Natural killer cell (primary cell): ENCODE results near the gene FAM3A. TPM values are rescaled to one million over a fixed set of nuclear protein-coding genes. Genes with fewer than 3 reads are reported as not detected.

Experiments
- ATAC-seq, 3 donors: fragments of 150-1000 bp in 2 of 3; fragments of 200-7000 bp in 1 of 3; cut with Tn5 transposase; 1 replicate in 1 of 3; 2 replicates in 2 of 3; pipeline ENCODE4 v1.10.0; 2021; ENCODE audit warnings: mild to moderate bottlenecking in 2 of 3, moderate library complexity in 2 of 3
- DNase-seq, 2 donors: peaks; one replicate each; pipeline versions ENCODE4 v3.0.0 to v3.0.0-alpha.2; 2013 to 2021; ENCODE audit warnings: mixed read lengths in 1 of 2
- H3K27ac ChIP-seq: one replicate; pipeline ENCODE4 v1.5.1; 2013; ENCODE audit warnings: mild to moderate bottlenecking, low read length
- H3K27me3 ChIP-seq: one replicate; pipeline ENCODE4 v1.6.1; 2013; ENCODE audit warnings: low read length; ENCODE audit not compliant: control insufficient read depth, insufficient read depth
- H3K36me3 ChIP-seq: one replicate; pipeline ENCODE4 v1.6.1; 2013; ENCODE audit warnings: low read length; ENCODE audit not compliant: control insufficient read depth, insufficient read depth
- H3K4me1 ChIP-seq: one replicate; pipeline ENCODE4 v1.6.1; 2013; ENCODE audit warnings: low read length; ENCODE audit not compliant: control insufficient read depth, insufficient read depth
- H3K4me3 ChIP-seq: one replicate; pipeline ENCODE4 v1.5.1; 2013; ENCODE audit warnings: low read length
- H3K9me3 ChIP-seq: one replicate; pipeline ENCODE4 v1.6.1; 2013; ENCODE audit warnings: low read length; ENCODE audit not compliant: control insufficient read depth, insufficient read depth
- H3K27ac Mint-ChIP-seq, 2 donors: one replicate each; pipeline ENCODE4 v1.8.0; 2022; ENCODE audit warnings: mild to moderate bottlenecking in 2 of 2, mixed read lengths in 2 of 2, moderate library complexity in 1 of 2
- H3K27me3 Mint-ChIP-seq, 2 donors: one replicate each; pipeline ENCODE4 v1.8.0; 2022; ENCODE audit warnings: low read depth in 2 of 2, mixed read lengths in 2 of 2
- H3K36me3 Mint-ChIP-seq: one replicate; pipeline ENCODE4 v1.8.0; 2022; ENCODE audit warnings: mixed read lengths
- H3K4me1 Mint-ChIP-seq, 2 donors: one replicate each; pipeline ENCODE4 v1.8.0; 2022; ENCODE audit warnings: mixed read lengths in 2 of 2
- H3K4me3 Mint-ChIP-seq: one replicate; pipeline ENCODE4 v1.8.0; 2022; ENCODE audit warnings: mild to moderate bottlenecking, moderate library complexity, mixed read lengths
- H3K9me3 Mint-ChIP-seq, 2 donors: one replicate each; pipeline ENCODE4 v1.8.0; 2022; ENCODE audit warnings: mixed read lengths in 2 of 2
- CTCF ChIP-seq: fragments of 200-600 bp; IDR thresholded peaks from one replicate; pipeline ENCODE4 v1.8.0; 2022; ENCODE audit warnings: antibody characterized with exemption
- WGBS: methylation state at CpG from one replicate; pipeline ENCODE4 v1.1.7; 2013; ENCODE audit warnings: missing lambda C conversion rate; ENCODE audit not compliant: insufficient coverage; 5-methylcytosine and 5-hydroxymethylcytosine counted together
- intact Hi-C: fragments of 100-400 bp; cut with micrococcal nuclease; formaldehyde crosslinking; loops from one replicate; pipeline ENCODE4 v1.14.2; 2022
- total RNA-seq, 4 donors: library from RNA; stranded (reverse); fragments of 120-200 nt in 1 of 4; gene quantifications; one replicate each; pipeline versions ENCODE4 v1.2.3 to v1.2.4, GENCODE V29; 2013 to 2022

FAM3A gene
- total RNA-seq, 3 donors from 2014 or later (not counting 1 experiment from before 2014, with no cell fraction given) = 31.1 to 38.0 (median 37.3) TPM

DNA sequence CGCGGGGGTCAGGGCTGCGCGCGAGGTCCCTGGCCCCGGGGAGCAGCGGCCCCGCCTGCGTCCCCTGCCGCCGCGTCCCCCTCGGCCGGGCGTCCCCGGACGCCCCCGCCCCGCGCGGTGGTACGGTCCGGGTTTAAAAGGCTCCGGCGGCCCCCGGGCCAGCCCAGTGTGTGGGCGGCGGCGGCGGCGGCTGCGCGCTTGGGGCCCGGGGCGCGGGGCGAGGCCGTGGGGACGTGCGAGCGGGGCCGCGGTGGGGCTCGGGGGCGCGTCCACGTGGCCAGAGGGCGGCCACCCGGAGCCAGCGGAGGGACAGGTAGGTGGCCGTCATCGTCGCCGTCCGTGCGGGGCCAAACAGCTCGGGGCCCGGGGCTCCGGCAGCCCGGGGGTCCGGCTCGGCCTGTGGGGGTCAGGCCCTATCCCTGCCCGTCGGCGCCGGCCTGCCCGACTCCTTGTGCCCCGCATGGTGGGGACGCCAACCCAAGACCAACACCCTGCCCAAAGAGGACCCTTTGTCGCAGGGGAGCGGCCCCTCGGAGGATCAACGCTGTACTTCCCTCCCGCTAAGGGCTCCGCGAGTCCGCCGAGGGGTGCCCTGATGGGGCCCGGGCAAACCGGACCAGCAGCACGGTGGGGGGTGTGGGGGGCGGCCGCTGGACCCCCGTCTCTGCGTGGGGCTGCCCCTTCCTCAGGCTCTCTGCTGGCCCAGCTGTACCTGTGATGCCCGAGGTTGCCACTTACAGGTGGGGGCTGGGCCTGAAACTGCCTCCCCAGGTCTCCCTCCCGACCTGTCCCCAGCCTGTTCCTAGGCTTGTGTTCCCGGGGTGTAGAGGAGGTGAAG lies 57.7 kb downstream of the FAM3A start, which contains the start of gene PLXNA3:
PLXNA3 (plus strand) TSS at position 166 of the 838 bp plus-strand sequence. CDS start 1,903 bp downstream, outside the sequence.
- Histone ChIP-seq H3K4me3 (peak within 1 kb of the TSS; percentile 49), H3K27me3 (no peaks in the 10 kb centered on the region), H3K9me3 (no peaks in the 10 kb centered on the region), H3K4me1 (peaks cover 21% of the 10 kb centered on the region), H3K27ac (no peak within 1 kb of the TSS), H3K36me3 (no peaks in the 10 kb centered on the region)
- DNase-seq (peak; percentile 57 to 80), ATAC-seq (peak; percentile 84 to 91 (median 87))
- H3K27me3 Mint-ChIP-seq = peaks cover 0 to 7% of the 10 kb centered on the region in 2 donors
- H3K4me3 Mint-ChIP-seq = peak within 1 kb of the TSS; percentile 95
- no peak for TF ChIP-seq CTCF
- peak within 1 kb of the TSS; percentile 83 to 92 for H3K27ac Mint-ChIP-seq
- WGBS = 1% methylated on average over 83 of the region's 88 CpGs
- no peaks in the 10 kb centered on the region for H3K9me3 Mint-ChIP-seq
- peaks cover 6 to 18% of the 10 kb centered on the region in 2 donors for H3K4me1 Mint-ChIP-seq
- H3K36me3 Mint-ChIP-seq = no peaks in the 10 kb centered on the region
- intact Hi-C loops = no loop called here

DNA sequence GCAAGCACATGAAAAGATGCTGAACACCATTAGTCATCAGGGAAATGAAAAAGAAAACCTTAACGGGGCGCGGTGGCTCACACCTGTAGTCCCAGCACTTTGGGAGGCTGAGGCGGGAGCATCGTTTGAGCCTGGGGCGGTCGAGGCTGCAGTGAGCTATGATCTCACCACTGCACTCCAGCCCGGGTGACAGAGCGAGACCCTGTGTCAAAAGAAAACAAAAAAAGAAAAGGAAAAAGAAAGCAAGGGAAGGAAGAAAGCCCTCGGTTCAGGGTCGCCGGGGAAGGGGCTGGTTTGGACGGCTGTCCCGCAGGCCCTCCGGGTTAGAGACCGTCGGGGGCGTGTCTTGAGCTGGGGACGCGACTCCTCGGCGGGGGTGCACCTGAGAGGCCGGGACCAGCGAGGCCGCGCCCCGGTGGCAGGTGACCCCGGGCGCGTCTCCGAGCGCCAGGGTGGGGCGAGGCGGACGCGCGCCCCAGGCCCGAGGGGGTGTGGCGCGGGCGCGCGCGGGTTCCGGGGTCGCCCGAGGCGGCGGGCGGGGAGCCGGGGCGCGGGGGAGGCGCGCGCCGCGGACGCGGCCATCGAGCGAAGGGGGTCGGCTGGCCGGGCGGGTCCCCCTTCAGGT lies 58.4 kb downstream of the FAM3A start:
- Histone ChIP-seq H3K36me3 (no peaks in the 10 kb centered on the region), H3K27me3 (no peaks in the 10 kb centered on the region), H3K27ac (no peak overlapping the region), H3K4me1 (peaks cover 21% of the 10 kb centered on the region), H3K9me3 (no peaks in the 10 kb centered on the region), H3K4me3 (peak overlapping the region; percentile 49)
- H3K36me3 Mint-ChIP-seq = no peaks in the 10 kb centered on the region
- intact Hi-C loops = no loop called here
- no peaks in the 10 kb centered on the region for H3K9me3 Mint-ChIP-seq
- DNase-seq (peak in 1 of 2 donors; percentile 79), ATAC-seq (peak; percentile 66 to 76 (median 67))
- 1% methylated on average over 63 of the region's 65 CpGs for WGBS
- H3K27me3 Mint-ChIP-seq = peaks cover 0 to 7% of the 10 kb centered on the region in 2 donors
- peak overlapping the region; percentile 83 to 92 for H3K27ac Mint-ChIP-seq
- peaks cover 6 to 18% of the 10 kb centered on the region in 2 donors for H3K4me1 Mint-ChIP-seq
- peak overlapping the region; percentile 95 for H3K4me3 Mint-ChIP-seq
- TF ChIP-seq CTCF = no peak

Other genes with a start within 250 kb of the FAM3A start
- under 1 TPM in 1 of 3 donors, not detected in 2; 0.61 TPM for gene TEX28, start 221.1 kb downstream of the FAM3A start, total RNA-seq
- gene TKTL1, start 220.4 kb downstream of the FAM3A start, total RNA-seq = 10 to 100 TPM; 17.1 to 42.8 (median 28.8) TPM
- gene FLNA, start 141.6 kb downstream of the FAM3A start, total RNA-seq = 1,000 to 10,000 TPM; 2,872 to 3,483 (median 2,927) TPM
- gene EMD, start 136.9 kb downstream of the FAM3A start, total RNA-seq = 100 to 1,000 TPM; 141 to 175 (median 152) TPM
- gene RPL10, start 117.9 kb downstream of the FAM3A start, total RNA-seq = 1,000 to 10,000 TPM; 2,249 to 2,456 (median 2,324) TPM
- 10 to 100 TPM; 16.7 to 19.6 (median 16.8) TPM for gene DNASE1L1, start 107.0 kb downstream of the FAM3A start, total RNA-seq
- 10 to 100 TPM; 67.3 to 87.2 (median 67.7) TPM for gene TAFAZZIN, start 104.7 kb downstream of the FAM3A start, total RNA-seq
- 10 to 100 TPM; 62.4 to 71.7 (median 65.9) TPM for gene ATP6AP1, start 87.6 kb downstream of the FAM3A start, total RNA-seq
- 100 to 1,000 TPM; 138 to 174 (median 140) TPM for gene GDI1, start 79.1 kb downstream of the FAM3A start, total RNA-seq
- gene FAM50A, start 72.1 kb downstream of the FAM3A start, total RNA-seq = 10 to 100 TPM; 48.9 to 63.2 (median 54.1) TPM
- gene PLXNA3, start 58.0 kb downstream of the FAM3A start, total RNA-seq = 10 to 100 TPM; 20.8 to 34.3 (median 32.2) TPM
- 10 to 100 TPM; 10.8 to 12.5 (median 10.9) TPM for gene LAGE3, start 37.0 kb downstream of the FAM3A start, total RNA-seq
- 10 to 100 TPM; 11.7 to 22.4 (median 17.6) TPM for gene UBL4A, start 29.6 kb downstream of the FAM3A start, total RNA-seq
- 10 to 100 TPM; 26.5 to 42.1 (median 31.8) TPM for gene SLC10A3, start 25.6 kb downstream of the FAM3A start, total RNA-seq
- gene G6PD, start 30.6 kb upstream of the FAM3A start, total RNA-seq = 100 to 1,000 TPM; 184 to 220 (median 197) TPM
- gene IKBKG, start 31.4 kb upstream of the FAM3A start, total RNA-seq = 10 to 100 TPM; 64.8 to 84.6 (median 84.1) TPM
- not detected for gene CTAG1A, start 68.9 kb upstream of the FAM3A start, total RNA-seq
- not detected for gene CTAG1B, start 103.0 kb upstream of the FAM3A start, total RNA-seq
- not detected for gene CTAG2, start 137.3 kb upstream of the FAM3A start, total RNA-seq
- 10 to 100 TPM; 55.6 to 89.8 (median 77.4) TPM for gene GAB3, start 234.8 kb upstream of the FAM3A start, total RNA-seq
- 10 to 100 TPM; 41.8 to 54.3 (median 53.9) TPM for gene DKC1, start 246.6 kb upstream of the FAM3A start, total RNA-seq